Stimulated activated CD4-positive, alpha-beta T cell treated with anti-CD3 and anti-CD28 coated beads, Interleukin-4, amount 100 ng/mL, for 48 hours (primary cell): ENCODE measurements around the gene GSDME.
"Not testable (repeated sequence)": the region's sequence is repeated elsewhere in the genome, so short reads cannot be mapped to it uniquely, and the experiment has no call there.

ENCODE experiments used
- DNase-seq, 2 donors: peaks; one replicate each; pipeline ENCODE4 v3.0.0-alpha.2; 2020; ENCODE audit warnings: low read depth in 2 of 2

Gene GSDME

GRCh38 chr7:24741679-24742505, 15.4 kb downstream of the GSDME start:
- DNase-seq = no peak

GRCh38 chr7:24740871-24741270, 16.4 kb downstream of the GSDME start:
- no peak for DNase-seq

GRCh38 chr7:24739306-24739705, 18.0 kb downstream of the GSDME start:
- no peak for DNase-seq

GRCh38 chr7:24738577-24738976, 18.7 kb downstream of the GSDME start:
- no peak for DNase-seq

- no peak for DNase-seq
These were observed 20.0 kb downstream of the GSDME start for GRCh38 chr7:24737281-24737680.

- not testable (repeated sequence) for DNase-seq
These were observed 21.7 kb downstream of the GSDME start for GRCh38 chr7:24735594-24735993.

GRCh38 chr7:24734306-24734705, 23.0 kb downstream of the GSDME start:
- DNase-seq = no peak

- DNase-seq = no peak
These were observed 23.7 kb downstream of the GSDME start for GRCh38 chr7:24733414-24734060.

GRCh38 chr7:24732646-24733413, 24.4 kb downstream of the GSDME start:
- DNase-seq = no peak

GRCh38 chr7:24731313-24731712, 26.0 kb downstream of the GSDME start:
- DNase-seq = no peak

GRCh38 chr7:24730018-24730369, 27.3 kb downstream of the GSDME start:
- DNase-seq = no peak

- DNase-seq = no peak
These were observed 27.8 kb downstream of the GSDME start for GRCh38 chr7:24729365-24730017.

GRCh38 chr7:24728503-24729364, 28.5 kb downstream of the GSDME start:
- peak in 1 of 2 donors; percentile 12 for DNase-seq

GRCh38 chr7:24728121-24728500, 29.2 kb downstream of the GSDME start:
- no peak for DNase-seq

- DNase-seq = no peak
These were observed 29.8 kb downstream of the GSDME start for GRCh38 chr7:24727154-24728120.

GRCh38 chr7:24725554-24726241, 31.6 kb downstream of the GSDME start:
- DNase-seq = no peak

GRCh38 chr7:24724451-24725190, 32.6 kb downstream of the GSDME start:
- no peak for DNase-seq

GRCh38 chr7:24723178-24723530, 34.1 kb downstream of the GSDME start:
- DNase-seq = no peak
